NCI-H2196 treated with DMSO at 0.1 percent for 48 hours (cell line): ENCODE results near the gene VAV2.

Experiments
- DNase-seq: peaks from one replicate; lab custom pipeline; 2025; ENCODE audit not compliant: unreplicated experiment; lab: John Stamatoyannopoulos, UW

Gene VAV2, protein sequence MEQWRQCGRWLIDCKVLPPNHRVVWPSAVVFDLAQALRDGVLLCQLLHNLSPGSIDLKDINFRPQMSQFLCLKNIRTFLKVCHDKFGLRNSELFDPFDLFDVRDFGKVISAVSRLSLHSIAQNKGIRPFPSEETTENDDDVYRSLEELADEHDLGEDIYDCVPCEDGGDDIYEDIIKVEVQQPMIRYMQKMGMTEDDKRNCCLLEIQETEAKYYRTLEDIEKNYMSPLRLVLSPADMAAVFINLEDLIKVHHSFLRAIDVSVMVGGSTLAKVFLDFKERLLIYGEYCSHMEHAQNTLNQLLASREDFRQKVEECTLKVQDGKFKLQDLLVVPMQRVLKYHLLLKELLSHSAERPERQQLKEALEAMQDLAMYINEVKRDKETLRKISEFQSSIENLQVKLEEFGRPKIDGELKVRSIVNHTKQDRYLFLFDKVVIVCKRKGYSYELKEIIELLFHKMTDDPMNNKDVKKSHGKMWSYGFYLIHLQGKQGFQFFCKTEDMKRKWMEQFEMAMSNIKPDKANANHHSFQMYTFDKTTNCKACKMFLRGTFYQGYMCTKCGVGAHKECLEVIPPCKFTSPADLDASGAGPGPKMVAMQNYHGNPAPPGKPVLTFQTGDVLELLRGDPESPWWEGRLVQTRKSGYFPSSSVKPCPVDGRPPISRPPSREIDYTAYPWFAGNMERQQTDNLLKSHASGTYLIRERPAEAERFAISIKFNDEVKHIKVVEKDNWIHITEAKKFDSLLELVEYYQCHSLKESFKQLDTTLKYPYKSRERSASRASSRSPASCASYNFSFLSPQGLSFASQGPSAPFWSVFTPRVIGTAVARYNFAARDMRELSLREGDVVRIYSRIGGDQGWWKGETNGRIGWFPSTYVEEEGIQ

DNA sequence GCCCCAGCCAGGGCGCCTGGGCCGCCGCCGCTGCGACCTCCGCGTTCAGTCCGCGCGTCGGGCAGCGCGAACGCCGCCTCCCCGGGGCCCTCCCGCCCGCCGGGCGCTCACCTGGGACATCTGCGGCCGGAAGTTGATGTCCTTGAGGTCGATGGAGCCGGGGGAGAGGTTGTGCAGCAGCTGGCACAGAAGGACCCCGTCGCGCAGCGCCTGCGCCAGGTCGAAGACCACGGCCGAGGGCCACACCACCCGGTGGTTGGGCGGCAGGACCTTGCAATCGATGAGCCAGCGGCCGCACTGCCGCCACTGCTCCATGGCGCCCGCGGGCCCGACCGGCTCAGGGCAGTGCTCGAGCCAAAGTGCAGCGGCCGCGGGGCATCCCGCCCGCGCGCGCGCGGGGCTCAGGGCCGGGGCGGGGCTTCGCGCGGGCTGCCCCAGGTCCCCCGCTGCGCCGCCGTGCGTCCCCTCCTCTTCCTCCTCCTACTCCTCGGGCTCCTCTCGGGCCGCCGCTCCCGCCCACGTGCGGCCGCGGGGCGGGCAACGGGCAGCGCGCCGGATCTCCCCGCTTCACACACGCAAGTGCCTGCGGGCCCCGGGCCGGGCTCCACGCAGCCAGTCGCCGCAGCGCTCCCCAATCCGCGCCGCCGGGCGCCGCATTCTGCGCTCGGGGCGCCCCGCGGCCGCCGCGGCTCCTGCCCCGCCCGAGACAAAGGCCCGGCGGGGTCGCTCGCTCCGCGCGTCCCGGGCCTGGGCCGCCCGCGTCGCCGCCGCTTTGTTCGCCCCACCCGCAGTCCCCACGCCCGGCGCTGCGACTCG is at the start of gene VAV2:
TSS of gene VAV2 (minus strand) at position 361 of the 816 bp plus-strand sequence. CDS start at position 315, 46 bp downstream.
- peak; percentile 34 for DNase-seq

DNA sequence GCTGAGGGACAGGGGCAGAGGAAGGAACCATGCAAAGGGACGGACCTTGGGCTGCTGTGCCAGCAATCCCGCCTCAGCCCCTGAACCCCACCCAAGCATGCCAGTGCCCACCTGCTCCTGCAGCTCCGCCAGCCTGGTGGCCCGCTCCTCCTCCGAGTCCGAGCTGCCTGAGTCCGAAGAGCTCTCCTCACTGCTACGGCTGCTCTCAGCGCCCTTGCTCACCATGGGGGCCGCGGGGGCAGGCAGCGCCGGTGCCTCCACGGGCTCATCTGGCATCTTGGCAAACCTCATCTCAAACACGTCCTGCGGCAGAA is 49.5 kb upstream of the VAV2 start:
- DNase-seq = no peak

DNA sequence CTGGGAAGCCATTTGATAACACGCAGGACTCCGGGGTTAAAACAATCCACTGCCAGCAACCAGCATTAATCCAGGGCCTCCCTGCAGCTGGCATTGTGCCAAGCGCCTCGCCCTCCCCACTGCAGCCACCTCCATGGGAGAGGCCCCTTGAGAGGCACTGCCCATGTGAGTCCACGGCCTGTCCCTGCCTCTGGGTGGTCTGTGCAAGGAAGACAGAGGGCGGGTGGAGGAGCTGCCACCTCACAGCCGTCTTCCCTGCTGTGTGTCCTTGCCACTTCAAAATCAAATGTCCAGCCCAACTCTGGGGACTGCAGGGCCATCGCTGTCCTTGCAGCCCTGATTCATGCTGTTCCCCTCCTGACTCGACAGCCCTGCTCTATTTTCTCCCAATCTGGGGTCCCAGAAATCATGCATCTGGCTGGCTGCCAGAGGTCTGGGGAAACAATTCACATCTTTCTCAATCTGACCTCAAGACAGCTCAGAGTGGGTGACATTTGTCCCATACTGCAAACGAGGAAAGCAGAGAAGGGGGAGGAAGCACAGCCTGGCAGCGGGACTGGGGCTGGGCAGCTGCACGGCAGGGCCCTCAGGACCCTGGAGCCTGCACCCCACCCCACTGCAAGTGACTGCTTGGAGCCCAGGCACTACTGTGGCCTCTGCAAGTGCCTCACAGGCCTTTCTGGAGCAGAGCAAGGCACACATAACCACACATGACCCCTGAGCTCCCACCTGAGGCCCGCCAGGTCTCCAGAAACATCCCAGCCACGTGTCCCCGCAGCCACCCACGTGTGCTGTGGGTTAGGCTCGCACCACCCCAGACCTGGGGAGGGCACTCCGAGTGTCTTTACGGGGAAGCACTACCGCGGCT is 48.9 kb upstream of the VAV2 start:
- DNase-seq = no peak

DNA sequence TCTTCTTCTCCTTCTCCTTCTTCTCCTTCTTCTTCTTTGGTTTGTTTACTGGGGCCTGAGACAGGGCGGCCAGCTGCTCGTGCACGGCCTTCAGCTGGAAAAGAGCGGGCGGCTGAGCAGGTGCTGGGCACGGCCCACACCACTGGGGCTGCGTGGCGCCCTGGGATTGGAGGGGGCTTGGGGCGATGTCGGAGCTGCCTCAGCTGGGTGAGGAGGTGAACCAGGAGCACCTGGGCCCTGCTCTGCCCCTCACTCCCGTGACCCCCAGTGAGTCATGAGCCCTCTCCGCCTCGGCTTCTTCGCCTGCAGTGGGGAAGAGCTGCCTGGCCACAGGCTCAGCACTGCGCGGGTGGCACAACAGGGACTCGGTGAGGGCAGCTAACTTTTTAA is 48.0 kb upstream of the VAV2 start:
- DNase-seq = no peak

DNA sequence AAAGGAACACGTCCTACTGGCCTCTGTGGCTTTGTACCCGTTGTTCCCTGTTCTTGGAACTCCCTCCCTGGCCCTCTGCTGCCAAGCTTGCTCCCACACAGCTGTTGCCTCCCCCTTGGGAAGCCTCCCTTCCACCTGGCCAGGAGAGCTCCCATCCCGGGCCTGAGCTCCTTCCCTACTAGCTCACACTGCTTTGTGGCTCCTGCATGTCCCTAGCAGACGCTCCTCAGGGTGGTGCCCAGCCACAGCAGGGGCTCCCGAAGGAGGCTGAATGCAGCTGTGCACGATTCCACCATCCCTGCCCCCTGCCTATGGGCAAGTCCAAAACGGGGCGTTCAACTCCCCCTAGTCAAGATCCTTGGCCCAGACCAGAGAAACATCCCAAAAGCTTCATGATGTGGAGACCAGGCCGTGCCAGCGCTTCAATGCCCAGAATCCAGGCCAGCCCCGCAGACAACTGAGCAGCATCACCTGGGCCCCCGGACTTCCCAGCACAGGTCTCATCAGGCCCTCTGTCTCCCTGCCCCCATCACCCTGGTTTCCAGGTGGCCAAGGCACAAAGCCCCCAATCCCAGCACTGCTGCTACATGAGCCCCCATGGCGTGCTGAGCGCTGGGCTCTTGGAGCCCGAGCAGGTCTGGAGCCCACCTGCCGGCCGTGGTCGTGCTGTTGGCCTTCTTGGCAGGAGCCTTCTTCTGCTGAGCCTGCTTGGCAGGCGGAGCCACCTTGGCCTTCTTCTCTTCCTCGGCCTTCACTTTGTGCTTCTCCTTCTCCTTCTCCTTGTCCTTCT is 47.5 kb upstream of the VAV2 start:
- DNase-seq = no peak

DNA sequence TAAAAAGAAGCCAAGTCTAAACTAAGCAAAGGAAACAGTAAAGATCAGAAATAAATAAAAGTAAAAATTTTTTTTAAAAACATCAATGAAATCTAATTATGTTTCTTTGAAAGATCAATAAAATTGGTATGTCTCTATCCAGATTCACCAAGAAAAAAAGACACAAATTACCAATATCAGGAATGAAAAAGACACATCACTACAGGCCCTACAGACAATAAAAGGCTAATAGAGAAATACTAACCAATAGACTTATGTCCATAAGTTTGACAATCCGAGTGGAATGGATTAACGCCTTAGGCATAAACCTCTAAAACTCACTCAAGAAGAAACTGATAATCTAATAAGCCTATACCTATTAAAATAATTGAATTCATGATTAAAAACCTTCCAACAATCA is 45.5 kb upstream of the VAV2 start:
- DNase-seq = no peak

DNA sequence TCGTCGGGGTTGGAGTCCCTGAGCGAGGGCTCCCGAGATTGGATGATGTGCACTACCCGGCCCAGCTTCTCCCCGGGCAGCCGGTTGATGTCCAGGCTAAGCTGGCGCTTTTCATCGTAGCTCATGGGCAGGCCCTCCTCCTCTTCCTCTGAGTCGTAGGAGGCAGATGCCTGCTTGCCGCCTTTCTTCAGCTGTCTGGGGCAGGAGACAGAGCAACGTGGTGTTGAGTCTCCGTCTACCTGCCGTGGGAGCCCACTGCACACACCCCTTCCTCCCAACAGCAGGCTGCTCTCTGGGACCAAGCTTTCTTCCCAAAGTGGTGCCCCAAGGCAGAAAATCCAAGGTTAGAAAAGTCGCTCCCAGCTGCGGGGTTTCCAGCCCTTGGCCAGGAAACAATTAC is 44.0 kb upstream of the VAV2 start:
- no peak for DNase-seq

DNA sequence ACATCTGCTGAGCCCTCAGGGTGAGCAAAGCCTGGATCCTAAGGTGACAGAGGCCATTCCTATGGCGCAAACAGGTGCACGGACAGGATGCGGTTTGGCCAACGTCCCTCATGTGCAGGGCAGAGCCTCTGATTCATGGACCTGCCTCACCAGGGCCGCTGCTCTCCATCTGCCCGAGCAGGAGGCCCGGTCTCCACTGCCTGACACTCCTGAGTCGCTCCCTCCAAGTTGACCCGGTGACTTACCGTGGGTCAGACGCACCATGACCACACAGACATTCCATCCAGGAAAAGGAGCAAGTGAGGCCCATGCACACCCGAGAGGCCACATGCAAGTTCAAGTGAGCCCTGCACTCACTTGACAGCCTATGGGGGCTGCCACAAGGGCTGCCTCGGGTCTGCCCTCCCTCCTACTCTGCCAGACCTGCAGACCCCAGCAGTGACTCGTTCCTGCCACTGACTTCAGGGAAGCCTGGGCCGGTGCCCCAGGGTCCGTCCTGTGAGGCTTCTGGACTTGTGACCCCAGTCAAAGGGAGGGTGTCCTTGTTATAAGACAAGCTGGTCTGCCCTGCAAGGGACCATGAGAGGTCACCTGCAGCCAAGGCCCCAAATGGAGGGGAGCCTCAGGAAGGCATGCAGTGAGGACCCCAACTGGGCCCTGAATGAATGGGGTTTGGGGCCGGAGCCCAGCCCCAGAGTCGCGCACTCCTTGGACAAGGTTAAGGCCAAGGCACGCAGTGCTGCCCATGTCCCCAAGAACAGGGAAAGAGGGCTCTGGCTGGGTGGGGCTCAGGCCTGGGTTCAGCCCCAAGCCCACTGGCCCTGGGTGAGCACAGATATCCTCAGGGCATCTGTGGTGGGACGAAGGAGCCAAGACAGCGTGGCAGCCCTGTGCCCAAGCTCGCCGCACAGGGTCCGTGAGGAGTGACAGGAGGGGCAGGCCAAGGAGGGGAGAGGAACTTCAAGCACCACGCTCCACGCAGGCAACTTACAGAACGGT is 43.2 kb upstream of the VAV2 start:
- no peak for DNase-seq

DNA sequence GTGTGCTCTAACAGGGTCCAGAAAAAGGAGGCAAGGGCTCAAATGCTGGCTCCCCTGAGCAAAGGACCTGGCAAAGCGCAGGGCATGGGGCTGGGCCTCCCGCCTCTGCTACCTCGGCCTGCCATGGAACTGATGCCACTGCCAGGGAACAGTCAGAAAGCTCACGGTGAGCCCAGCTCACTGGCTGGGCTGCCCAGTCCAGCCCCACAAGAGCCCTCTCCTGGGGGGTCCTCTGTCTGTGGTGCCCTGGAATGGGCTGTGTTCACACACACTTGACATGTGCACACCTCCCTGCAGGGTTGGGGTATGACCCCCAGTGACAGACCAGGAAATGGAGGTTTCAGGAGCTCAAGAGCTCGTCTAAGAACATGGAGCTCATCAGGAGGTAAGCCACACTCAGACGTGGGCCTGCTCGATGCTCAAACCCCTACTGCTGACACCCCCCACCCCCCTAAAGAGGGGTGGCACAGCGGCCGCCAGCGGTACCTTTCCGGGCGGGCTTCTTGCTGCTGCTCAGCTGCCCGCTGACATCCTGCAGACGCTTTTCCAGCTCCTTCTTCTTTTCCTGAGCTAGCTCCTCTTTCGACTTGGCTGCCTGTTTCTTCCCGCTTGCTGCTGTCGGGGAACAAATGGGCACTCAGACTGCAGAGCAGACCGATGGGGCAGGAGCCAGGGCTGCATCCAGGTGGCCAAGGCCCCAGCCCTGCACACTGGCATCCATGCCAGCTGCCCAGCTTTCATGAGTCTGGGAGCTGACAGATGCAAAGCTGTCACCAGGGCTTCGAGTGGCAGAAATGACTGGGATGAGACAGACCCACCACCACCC is 42.3 kb upstream of the VAV2 start:
- DNase-seq = no peak

DNA sequence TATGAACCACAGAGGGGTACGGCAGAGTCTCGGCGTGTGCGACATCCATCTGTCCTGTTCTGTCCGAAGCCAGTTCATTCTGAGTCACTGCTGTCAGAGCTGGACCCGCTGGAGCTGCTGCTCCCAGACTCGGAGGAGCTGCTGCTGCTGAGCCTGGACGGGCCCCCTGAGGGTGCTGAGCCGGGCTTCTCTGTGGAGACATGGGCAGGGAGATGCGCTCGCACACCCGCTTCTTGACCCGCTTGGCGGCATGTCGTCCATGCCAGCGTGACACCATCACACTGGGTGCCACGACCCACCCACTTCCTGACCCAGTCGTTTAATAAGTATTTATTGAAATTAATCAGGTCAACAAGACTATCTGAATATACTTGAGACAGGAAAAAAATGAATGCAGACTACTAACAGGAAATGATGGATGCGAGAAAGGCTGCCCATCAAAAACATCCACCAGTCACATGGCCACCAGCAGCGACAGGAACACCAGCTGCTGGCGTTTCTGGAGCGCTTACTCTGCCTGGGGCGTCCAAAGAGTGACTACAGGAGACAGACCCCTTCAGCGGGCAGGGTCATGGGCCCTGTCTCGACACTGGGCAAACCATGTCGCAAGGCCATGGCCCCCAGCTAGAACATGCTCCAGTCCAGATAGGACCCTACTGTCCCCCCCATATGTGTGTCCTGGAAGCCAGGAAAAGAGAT is 41.5 kb upstream of the VAV2 start:
- no peak for DNase-seq

DNA sequence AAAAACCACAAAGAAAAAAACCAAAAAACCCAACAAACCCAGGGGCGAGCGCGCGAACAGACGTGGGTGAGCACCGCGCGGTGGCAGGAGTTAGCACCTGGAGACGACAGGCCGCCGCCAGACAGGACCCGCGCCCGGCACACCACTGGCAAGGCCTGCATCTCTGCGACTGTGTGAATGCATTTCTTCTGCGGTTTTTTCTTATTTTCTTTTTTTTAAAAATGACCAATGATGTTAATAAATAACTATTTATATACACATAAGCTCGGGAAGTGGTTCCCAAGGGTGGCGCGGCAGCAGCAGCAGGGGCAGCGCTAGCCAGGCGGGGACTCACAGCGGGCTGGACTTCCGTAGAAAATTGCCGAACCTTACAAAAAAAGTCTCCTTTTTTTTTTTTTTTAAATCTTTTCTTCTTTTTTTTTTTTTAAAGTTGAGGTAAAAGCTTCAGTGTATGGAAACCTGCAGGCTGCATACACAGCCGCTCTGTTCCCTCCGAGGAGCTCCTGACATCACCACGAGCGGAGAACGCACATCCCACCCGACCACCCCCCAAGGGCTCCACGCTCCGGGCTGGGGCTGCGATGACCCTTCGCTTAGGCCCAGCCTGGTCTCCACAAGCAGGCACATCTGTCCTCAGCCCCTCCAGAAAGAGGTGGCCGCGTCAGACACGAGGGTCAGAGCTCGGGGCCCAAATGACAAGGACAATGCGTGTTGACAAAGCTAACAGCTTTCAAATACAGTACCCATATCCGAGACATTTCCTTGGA is 40.5 kb upstream of the VAV2 start:
- no peak for DNase-seq

DNA sequence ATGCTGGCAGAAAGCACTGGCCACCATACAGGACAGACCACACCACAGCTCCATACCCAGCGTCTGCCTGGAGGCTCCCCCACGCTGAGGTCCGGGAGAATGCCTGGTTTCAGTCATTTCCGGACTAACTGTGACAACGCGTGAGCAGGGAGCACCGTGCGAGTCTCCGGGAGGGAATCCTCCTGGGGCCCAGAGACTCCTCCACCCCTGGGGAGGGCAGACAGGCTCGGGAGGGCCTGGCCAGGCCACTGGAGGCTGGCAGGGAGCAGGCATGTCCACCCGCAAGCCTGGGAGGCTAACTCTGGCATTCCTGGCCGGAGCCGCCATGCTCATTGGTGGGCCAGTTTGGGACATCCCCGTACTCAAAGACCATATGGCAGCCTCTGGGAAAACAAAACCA is 39.7 kb upstream of the VAV2 start:
- no peak for DNase-seq

DNA sequence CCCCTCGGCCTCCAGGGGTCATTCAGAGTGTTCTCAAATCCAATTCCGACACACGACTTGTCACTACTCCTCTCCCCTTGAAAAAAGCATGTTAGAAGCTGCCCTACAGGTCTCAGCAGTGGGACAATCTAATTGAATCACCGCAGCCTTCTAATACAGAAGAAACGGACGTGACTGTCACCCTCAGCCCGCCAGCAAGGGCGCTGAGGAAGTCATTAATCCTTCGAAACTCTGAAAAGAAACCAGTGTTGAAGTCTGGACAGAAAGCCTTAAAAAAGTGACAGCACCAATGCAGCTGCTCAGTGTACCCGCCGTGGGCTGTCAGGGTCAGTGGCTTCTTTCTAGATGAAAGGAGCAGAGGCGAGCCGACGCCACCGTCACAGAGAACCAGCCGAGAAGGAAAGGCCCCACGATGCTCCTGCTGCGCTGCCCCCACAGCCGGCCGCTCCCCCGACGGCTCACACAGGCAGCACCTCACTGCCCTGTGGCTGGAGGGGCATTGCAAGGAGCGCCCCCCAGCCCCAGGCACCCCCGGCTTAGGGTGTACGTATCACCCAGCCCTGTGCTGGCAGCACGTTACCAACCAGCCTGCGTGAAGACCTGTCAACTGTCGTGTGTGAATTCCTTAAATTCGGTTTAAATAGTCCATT is 38.8 kb upstream of the VAV2 start:
- DNase-seq = no peak

DNA sequence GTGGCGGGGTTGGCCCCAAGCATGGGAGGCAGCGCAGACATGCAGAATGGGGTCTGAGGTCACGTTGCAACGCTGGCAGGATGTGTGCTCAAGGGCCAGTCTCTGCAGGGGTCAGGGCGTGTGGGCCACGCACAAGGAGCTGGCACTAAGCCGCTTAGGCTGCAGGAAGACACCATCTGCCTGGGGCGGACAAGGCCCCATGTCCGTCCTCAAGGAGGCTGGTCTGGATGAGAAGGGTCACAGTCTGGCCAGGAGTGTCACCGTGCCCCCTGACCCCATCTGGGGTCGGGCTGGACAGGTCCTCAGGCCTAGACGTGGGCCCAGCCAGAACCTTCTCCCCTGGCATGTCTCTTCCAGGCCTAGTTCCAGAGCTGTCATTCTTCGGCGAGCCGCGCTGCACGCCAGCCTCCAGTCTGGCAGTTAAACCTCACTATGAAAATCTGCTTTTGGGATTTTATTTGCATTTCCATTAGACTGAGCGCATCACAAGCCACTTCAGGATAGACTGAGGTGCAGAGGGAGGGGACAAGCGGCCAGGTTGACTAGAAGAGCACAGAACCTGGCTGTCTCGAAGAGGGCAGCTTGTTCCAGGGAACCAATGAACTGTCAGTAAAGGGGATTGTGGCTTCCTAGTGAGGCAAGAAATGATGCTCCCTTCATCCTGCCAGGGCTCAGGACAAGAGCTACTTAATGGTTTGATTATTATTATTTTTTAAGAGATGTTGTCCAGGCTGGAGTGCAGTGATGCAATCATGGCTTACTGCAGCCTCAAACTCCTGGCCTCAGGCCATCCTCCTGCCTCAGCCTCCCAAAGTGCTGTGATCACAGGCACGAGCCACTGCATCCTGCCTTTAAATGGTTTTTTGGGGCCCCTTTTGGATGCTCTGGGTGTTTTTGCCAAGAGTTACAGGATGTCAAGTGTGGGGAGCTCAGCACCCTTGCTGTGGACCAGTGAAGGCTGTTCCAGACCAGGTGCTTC is 37.4 kb upstream of the VAV2 start:
- no peak for DNase-seq
